Stimulated activated naive CD8-positive, alpha-beta T cell treated with anti-CD3 and anti-CD28 coated beads, Interleukin-15, amount 100 ng/mL, for 72 hours (primary cell): ENCODE measurements around the gene BLVRA.
A peak's percentile ranks its signal among the peaks of the same experiment; 100 is the strongest.

Experiments
- ATAC-seq: fragments of 150-1000 bp; cut with Tn5 transposase; 2 replicates; pipeline ENCODE4 v1.10.0; 2021; ENCODE audit warnings: mild to moderate bottlenecking, moderate library complexity
- DNase-seq, 2 donors: peaks; one replicate each; pipeline ENCODE4 v3.0.0; 2021 to 2022
- H3K27ac Mint-ChIP-seq, 2 donors: one replicate each; pipeline ENCODE4 v1.8.0; 2022; ENCODE audit warnings: mild to moderate bottlenecking in 2 of 2, mixed read lengths in 2 of 2, moderate library complexity in 2 of 2
- H3K27me3 Mint-ChIP-seq: one replicate; pipeline ENCODE4 v1.8.0; 2022; ENCODE audit warnings: mixed read lengths
- H3K4me1 Mint-ChIP-seq: one replicate; pipeline ENCODE4 v1.8.0; 2022; ENCODE audit warnings: mild to moderate bottlenecking, mixed read lengths
- H3K4me3 Mint-ChIP-seq, 2 donors: one replicate each; pipeline ENCODE4 v1.8.0; 2022; ENCODE audit warnings: mild to moderate bottlenecking in 2 of 2, mixed read lengths in 2 of 2, moderate library complexity in 1 of 2
- H3K9me3 Mint-ChIP-seq, 2 donors: one replicate each; pipeline ENCODE4 v1.8.0; 2022; ENCODE audit warnings: mixed read lengths in 2 of 2

BLVRA gene

DNA sequence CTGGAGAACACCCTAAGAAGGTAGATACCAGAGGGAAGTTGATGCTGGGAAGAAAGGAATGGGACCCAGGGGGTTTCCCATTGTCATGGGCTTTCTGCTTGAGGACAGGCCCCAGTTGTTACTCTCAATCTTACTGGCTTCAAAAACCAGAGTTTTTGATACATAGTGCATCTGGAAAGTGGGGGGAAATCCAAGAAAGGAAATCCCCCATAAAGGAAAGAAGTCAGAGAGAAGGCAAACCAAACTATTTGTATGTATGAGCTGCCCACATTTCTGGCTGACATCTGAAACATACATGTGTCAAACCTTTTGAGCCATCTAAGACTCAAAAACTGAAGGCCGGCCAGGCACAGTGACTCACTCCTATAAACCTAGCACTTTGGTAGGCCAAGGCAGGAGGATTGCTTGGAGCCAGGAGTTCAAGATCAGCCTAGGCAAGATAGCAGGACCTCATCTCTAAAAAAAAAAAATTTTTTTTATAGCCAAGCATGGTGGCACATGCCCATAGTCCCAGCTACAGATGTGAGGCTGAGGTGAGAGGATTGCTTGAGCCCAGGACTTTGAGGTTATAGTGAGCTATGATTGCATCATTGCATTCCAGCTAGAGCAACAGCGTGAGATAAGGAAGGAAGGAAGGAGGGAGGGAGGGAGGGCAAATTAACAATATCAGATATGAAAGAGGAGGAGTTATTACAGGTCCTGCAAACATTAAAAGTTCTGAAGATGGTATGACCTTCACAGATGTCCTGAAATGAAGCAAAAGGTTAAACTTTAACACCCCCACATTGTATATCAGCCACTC, 22.5 kb upstream of the BLVRA start:
- Mint-ChIP-seq H3K9me3 (no peaks in the 10 kb centered on the region), H3K27ac (peak overlapping the region; percentile 53 to 96)
- peak; percentile 99 for ATAC-seq

GRCh38 chr7:43737467-43738127, 20.9 kb upstream of the BLVRA start:
- H3K27me3 Mint-ChIP-seq, result no peaks in the 10 kb centered on the region
- H3K9me3 Mint-ChIP-seq, result no peaks in the 10 kb centered on the region
- H3K4me1 Mint-ChIP-seq, result peaks cover 31% of the 10 kb centered on the region
- ATAC-seq, result no peak
- H3K27ac Mint-ChIP-seq, result no peak overlapping the region
- H3K4me3 Mint-ChIP-seq, result no peak overlapping the region
- no peak for DNase-seq

More for the DNA sequence above, 22.5 kb upstream of the BLVRA start:
- H3K27me3 Mint-ChIP-seq, result no peaks in the 10 kb centered on the region
- DNase-seq, result peak; percentile 62 to 85
- peaks cover 31% of the 10 kb centered on the region for H3K4me1 Mint-ChIP-seq
- peak overlapping the region in 1 of 2 donors; percentile 46 for H3K4me3 Mint-ChIP-seq

GRCh38 chr7:43742692-43743091, 15.8 kb upstream of the BLVRA start:
- ATAC-seq (no peak), DNase-seq (no peak)
- peaks cover 11% of the 10 kb centered on the region for H3K27me3 Mint-ChIP-seq
- H3K4me1 Mint-ChIP-seq, result peaks cover 1% of the 10 kb centered on the region
- H3K27ac Mint-ChIP-seq, result no peak overlapping the region
- H3K9me3 Mint-ChIP-seq, result peaks cover 0 to 6% of the 10 kb centered on the region in 2 donors
- no peak overlapping the region for H3K4me3 Mint-ChIP-seq

- H3K4me1 Mint-ChIP-seq, result peaks cover 14% of the 10 kb centered on the region
- H3K27me3 Mint-ChIP-seq, result peaks cover 20% of the 10 kb centered on the region
Measured at GRCh38 chr7:43747328-43748105, 11.0 kb upstream of the BLVRA start.

GRCh38 chr7:43749383-43749940, 9.0 kb upstream of the BLVRA start:
- ATAC-seq, result no peak
- Mint-ChIP-seq H3K9me3 (peaks cover 0 to 6% of the 10 kb centered on the region in 2 donors), H3K4me3 (no peak overlapping the region), H3K4me1 (peaks cover 28% of the 10 kb centered on the region), H3K27ac (no peak overlapping the region), H3K27me3 (peaks cover 30% of the 10 kb centered on the region)
- DNase-seq, result no peak

More at GRCh38 chr7:43747328-43748105, 11.0 kb upstream of the BLVRA start:
- no peak for DNase-seq
- ATAC-seq, result no peak
- H3K9me3 Mint-ChIP-seq, result peaks cover 0 to 6% of the 10 kb centered on the region in 2 donors
- H3K4me3 Mint-ChIP-seq, result no peak overlapping the region
- no peak overlapping the region for H3K27ac Mint-ChIP-seq

GRCh38 chr7:43750016-43750887, 8.2 kb upstream of the BLVRA start:
- Mint-ChIP-seq H3K4me3 (no peak overlapping the region), H3K27ac (no peak overlapping the region), H3K27me3 (peaks cover 30% of the 10 kb centered on the region), H3K4me1 (peaks cover 28% of the 10 kb centered on the region), H3K9me3 (peaks cover 0 to 6% of the 10 kb centered on the region in 2 donors)
- ATAC-seq (no peak), DNase-seq (no peak)

DNA sequence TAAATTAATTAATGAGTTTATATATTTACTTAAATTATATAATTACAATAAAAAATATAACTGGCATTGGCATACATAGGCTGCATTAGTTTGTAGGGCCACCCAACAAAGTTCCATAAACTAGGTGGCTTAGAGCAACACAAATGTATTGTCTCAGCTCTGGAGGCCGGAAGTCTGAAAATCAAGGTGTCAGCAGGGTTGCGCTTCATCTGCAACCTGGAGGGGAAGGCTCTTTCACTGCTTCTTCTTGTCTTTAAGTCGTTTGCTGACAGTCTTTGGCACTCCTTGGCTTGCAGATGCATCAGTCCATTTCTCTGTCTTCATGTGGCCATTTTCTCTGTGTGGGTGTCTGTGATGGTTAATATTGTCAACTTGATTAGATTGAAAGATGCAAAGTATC, 6.1 kb upstream of the BLVRA start:
- Mint-ChIP-seq H3K4me3 (no peak overlapping the region), H3K27me3 (peaks cover 18% of the 10 kb centered on the region), H3K4me1 (peaks cover 46% of the 10 kb centered on the region), H3K27ac (no peak overlapping the region), H3K9me3 (no peaks in the 10 kb centered on the region)
- ATAC-seq (no peak), DNase-seq (no peak)

GRCh38 chr7:43753271-43753810, 5.1 kb upstream of the BLVRA start:
- Mint-ChIP-seq H3K4me1 (peaks cover 54% of the 10 kb centered on the region), H3K27ac (no peak overlapping the region), H3K27me3 (peaks cover 18% of the 10 kb centered on the region), H3K9me3 (no peaks in the 10 kb centered on the region), H3K4me3 (no peak overlapping the region)
- no peak for DNase-seq
- no peak for ATAC-seq

- DNase-seq (no peak), ATAC-seq (no peak)
- Mint-ChIP-seq H3K27ac (no peak overlapping the region), H3K27me3 (peaks cover 17% of the 10 kb centered on the region), H3K4me3 (no peak overlapping the region), H3K4me1 (peaks cover 54% of the 10 kb centered on the region), H3K9me3 (no peaks in the 10 kb centered on the region)
Measured at GRCh38 chr7:43753843-43754242, 4.6 kb upstream of the BLVRA start.

DNA sequence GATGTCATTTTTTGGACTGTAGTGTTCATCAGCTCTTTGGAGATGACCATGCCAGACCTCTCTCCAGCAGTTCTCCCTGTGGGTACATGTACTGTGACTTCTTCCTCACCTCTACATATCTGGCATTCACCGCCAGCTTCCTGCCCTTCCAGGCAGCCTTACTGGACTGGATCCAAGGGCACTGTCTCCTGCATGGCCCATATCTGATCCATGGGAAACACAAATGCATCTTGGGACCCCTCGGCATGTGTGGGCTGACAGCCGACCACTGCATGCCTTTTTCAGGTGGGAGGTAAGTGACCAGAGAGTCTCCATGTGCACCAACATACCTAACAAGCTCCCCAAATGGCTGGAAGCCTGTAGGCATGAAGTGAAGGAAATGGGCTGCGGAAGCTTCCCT, 3.9 kb upstream of the BLVRA start:
- Mint-ChIP-seq H3K4me3 (no peak overlapping the region), H3K4me1 (peaks cover 54% of the 10 kb centered on the region), H3K9me3 (no peaks in the 10 kb centered on the region), H3K27me3 (peaks cover 10% of the 10 kb centered on the region), H3K27ac (no peak overlapping the region)
- ATAC-seq, result no peak
- no peak for DNase-seq

DNA sequence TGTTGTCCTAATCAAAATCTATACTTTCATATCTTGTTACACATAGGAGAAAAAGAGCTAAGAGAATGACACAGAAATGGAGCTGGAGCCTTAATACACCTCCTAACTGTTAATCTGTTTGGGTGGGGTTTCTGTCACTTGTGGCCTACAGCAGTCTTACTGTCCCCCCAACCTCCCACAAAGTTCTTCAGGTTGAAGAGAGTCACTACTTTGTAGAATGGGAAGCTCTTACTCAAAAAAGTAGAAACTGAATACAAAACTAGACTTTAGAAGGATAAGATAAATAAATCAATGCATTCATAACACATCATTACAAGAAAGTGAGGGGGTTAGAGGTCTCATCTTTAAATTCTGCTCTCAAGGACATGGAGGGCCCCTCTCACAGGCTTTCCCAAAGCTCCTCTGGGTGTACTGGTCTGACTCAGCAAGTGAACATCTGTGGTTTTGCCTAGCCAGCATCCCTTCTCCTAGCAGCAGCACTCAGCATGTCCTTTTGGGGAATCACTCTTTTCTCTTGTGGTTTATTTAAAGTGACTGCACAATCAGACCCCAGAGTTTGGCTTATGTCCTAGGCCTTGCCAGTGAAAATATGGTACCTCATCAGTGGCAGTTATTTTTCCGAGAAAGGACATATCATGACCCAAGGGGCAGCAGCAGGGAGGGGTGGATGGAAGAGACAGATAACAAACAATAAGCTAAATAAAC, 2.0 kb upstream of the BLVRA start:
- peak overlapping the region; percentile 13 to 83 for H3K4me3 Mint-ChIP-seq
- no peaks in the 10 kb centered on the region for H3K9me3 Mint-ChIP-seq
- peaks cover 10% of the 10 kb centered on the region for H3K27me3 Mint-ChIP-seq
- peaks cover 52% of the 10 kb centered on the region for H3K4me1 Mint-ChIP-seq
- no peak overlapping the region for H3K27ac Mint-ChIP-seq
- DNase-seq (no peak), ATAC-seq (peak; percentile 34)

GRCh38 chr7:43757073-43757720, 1.3 kb upstream of the BLVRA start:
- Mint-ChIP-seq H3K27ac (no peak overlapping the region), H3K27me3 (peaks cover 10% of the 10 kb centered on the region), H3K9me3 (no peaks in the 10 kb centered on the region), H3K4me1 (peaks cover 59% of the 10 kb centered on the region), H3K4me3 (peak overlapping the region; percentile 82 to 83)
- DNase-seq, result no peak
- no peak for ATAC-seq

DNA sequence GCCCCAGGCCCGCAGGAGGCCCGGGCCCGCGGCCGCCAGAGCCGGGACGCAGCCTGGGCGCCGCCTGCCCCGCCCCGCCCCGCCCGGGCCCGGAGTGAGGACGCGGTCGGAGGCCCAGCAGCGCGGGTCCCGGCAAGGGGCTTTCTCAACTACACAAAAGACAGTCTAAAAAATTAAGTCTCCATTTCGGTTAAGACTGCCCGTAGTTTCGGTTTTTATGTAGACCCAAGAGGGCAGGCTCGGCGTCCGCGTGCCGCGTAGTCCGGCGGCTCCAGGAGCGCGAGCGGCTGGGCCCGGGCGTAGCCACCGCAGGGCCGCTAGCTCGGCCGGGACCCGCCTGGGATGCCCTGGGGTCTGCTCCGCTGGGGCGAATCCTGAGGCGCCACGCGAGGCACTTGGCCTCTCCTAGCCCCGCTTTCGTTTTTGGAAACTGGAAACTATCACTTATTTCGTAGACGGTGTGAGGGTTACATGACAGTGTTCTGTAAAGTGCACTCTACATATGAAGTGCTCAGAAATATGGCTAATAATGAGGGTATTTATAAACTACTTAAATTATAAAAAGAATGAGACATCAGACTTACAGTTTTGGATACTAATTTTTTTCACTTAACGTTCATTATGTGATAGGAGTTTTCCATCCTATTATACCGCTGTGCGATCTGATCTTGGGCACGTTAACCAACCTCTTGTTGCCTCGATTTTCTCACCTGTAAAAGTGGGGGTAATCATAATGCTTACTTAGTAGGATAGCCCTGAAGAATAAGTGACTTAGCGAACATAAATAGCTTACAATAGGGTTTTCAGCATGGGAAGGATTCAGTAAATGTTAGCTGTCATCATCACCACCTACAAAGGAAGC, 573 bp downstream of the BLVRA start:
- DNase-seq, result peak; percentile 44 to 56
- peak overlapping the region; percentile 74 to 82 for H3K4me3 Mint-ChIP-seq
- peaks cover 59% of the 10 kb centered on the region for H3K4me1 Mint-ChIP-seq
- H3K27ac Mint-ChIP-seq, result peak overlapping the region; percentile 27 to 68
- no peaks in the 10 kb centered on the region for H3K27me3 Mint-ChIP-seq
- ATAC-seq, result peak; percentile 76
- H3K9me3 Mint-ChIP-seq, result no peaks in the 10 kb centered on the region
